ENCODE measurements around the gene SNX7.

Gene SNX7

DNA sequence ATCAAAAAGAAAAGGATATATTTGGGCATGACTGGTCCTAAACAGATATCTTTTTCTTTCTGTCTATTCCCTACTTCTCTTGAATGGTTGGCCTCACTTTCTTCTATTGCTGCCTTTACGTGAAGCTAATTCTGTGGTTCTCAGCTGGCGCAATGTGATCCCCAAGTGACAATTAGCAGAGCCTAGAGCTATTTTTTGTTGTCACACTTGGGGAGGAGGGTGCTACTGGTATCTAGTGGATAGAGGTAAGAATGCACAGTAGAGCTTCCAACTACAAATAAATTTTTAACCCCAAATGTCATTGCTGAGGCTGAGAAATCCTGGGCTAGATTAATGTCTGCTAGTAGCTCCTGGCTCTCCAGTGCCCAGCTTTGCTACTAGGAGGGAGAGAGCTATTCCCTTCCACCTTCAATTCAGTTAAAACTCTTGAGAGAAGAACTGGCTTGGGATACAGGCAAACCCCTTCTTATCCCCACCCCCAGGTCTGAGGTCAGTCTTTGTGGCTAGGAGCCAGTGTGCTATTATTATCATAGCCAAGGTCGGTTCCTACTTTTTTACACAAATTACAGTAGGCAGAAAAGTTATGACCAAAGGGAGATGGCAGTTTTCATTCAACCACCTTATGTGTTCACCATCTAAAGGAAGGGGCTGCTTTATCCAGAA is 102.1 kb downstream of the SNX7 start:
- no peak for TF ChIP-seq ZFP3 (CRISPR knock-in tag; IDR thresholded peaks at IDR 0.05)
- TF ChIP-seq, protein P1, sequence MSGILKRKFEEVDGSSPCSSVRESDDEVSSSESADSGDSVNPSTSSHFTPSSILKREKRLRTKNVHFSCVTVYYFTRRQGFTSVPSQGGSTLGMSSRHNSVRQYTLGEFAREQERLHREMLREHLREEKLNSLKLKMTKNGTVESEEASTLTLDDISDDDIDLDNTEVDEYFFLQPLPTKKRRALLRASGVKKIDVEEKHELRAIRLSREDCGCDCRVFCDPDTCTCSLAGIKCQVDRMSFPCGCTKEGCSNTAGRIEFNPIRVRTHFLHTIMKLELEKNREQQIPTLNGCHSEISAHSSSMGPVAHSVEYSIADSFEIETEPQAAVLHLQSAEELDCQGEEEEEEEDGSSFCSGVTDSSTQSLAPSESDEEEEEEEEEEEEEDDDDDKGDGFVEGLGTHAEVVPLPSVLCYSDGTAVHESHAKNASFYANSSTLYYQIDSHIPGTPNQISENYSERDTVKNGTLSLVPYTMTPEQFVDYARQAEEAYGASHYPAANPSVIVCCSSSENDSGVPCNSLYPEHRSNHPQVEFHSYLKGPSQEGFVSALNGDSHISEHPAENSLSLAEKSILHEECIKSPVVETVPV (CRISPR knock-in tag; IDR thresholded peaks at IDR 0.05): no peak
- no peak for TF ChIP-seq ZNF565 (CRISPR knock-in tag; conservative IDR thresholded peaks at IDR 0.05; ENCODE audit: low read depth)
- TF ChIP-seq PPARA (CRISPR knock-in tag; IDR thresholded peaks at IDR 0.05; ENCODE audit: borderline replicate concordance): no peak
- TF ChIP-seq CSDC2 (CRISPR knock-in tag; IDR thresholded peaks at IDR 0.05): no peak
- TF ChIP-seq TCF4 (CRISPR knock-in tag; IDR thresholded peaks at IDR 0.05; ENCODE audit: borderline replicate concordance): no peak
- TF ChIP-seq ZC3H10 (CRISPR knock-in tag; IDR thresholded peaks at IDR 0.05): no peak
- TF ChIP-seq, protein P2, sequence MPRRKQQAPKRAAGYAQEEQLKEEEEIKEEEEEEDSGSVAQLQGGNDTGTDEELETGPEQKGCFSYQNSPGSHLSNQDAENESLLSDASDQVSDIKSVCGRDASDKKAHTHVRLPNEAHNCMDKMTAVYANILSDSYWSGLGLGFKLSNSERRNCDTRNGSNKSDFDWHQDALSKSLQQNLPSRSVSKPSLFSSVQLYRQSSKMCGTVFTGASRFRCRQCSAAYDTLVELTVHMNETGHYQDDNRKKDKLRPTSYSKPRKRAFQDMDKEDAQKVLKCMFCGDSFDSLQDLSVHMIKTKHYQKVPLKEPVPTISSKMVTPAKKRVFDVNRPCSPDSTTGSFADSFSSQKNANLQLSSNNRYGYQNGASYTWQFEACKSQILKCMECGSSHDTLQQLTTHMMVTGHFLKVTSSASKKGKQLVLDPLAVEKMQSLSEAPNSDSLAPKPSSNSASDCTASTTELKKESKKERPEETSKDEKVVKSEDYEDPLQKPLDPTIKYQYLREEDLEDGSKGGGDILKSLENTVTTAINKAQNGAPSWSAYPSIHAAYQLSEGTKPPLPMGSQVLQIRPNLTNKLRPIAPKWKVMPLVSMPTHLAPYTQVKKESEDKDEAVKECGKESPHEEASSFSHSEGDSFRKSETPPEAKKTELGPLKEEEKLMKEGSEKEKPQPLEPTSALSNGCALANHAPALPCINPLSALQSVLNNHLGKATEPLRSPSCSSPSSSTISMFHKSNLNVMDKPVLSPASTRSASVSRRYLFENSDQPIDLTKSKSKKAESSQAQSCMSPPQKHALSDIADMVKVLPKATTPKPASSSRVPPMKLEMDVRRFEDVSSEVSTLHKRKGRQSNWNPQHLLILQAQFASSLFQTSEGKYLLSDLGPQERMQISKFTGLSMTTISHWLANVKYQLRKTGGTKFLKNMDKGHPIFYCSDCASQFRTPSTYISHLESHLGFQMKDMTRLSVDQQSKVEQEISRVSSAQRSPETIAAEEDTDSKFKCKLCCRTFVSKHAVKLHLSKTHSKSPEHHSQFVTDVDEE (CRISPR knock-in tag; IDR thresholded peaks at IDR 0.05): no peak
- no peak for TF ChIP-seq RARB (CRISPR knock-in tag; IDR thresholded peaks at IDR 0.05)
- no peak for ATAC-seq

DNA sequence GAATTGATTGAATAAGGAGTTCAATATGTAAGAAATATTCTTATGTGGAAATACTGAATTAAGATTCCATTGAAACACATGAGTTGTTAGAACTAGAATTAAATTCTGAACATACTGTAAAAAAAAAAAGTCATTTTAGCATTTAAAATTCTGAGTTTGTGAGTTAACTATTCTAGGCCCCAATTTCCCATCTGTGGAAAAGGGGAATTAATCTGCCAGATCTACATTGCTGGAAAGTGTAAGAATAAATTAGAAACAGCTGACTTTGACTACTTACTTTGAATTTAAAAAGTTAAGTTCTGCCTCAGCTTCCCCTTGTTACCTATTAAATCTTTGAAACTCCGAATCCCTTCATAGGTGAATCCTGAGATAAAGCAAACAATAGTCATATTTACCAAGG is 103.0 kb downstream of the SNX7 start:
- TF ChIP-seq, protein P3, sequence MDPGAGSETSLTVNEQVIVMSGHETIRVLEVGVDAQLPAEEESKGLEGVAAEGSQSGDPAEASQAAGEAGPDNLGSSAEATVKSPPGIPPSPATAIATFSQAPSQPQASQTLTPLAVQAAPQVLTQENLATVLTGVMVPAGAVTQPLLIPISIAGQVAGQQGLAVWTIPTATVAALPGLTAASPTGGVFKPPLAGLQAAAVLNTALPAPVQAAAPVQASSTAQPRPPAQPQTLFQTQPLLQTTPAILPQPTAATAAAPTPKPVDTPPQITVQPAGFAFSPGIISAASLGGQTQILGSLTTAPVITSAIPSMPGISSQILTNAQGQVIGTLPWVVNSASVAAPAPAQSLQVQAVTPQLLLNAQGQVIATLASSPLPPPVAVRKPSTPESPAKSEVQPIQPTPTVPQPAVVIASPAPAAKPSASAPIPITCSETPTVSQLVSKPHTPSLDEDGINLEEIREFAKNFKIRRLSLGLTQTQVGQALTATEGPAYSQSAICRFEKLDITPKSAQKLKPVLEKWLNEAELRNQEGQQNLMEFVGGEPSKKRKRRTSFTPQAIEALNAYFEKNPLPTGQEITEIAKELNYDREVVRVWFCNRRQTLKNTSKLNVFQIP (CRISPR knock-in tag; IDR thresholded peaks at IDR 0.05; ENCODE audit: borderline replicate concordance, low read depth): no peak
- TF ChIP-seq, protein P1 (CRISPR knock-in tag; IDR thresholded peaks at IDR 0.05): no peak
- TF ChIP-seq ZFP3 (CRISPR knock-in tag; IDR thresholded peaks at IDR 0.05) (no peak), ZNF565 (CRISPR knock-in tag; conservative IDR thresholded peaks at IDR 0.05; ENCODE audit: low read depth) (no peak), ARNTL (CRISPR knock-in tag; IDR thresholded peaks at IDR 0.05; ENCODE audit: borderline replicate concordance, low read depth) (no peak), ZNF8 (CRISPR knock-in tag; IDR thresholded peaks at IDR 0.05) (no peak), OSR1 (CRISPR knock-in tag; IDR thresholded peaks at IDR 0.05) (no peak), TOX (CRISPR knock-in tag; IDR thresholded peaks at IDR 0.05; ENCODE audit: borderline replicate concordance) (no peak), BACH2 (CRISPR knock-in tag; IDR thresholded peaks at IDR 0.05; ENCODE audit: borderline replicate concordance) (no peak), SNAI2 (CRISPR knock-in tag; IDR thresholded peaks at IDR 0.05) (no peak), RARB (CRISPR knock-in tag; IDR thresholded peaks at IDR 0.05) (no peak), ZFP30 (CRISPR knock-in tag; IDR thresholded peaks at IDR 0.05) (no peak), ZC3H10 (CRISPR knock-in tag; IDR thresholded peaks at IDR 0.05) (no peak), GLIS3 (CRISPR knock-in tag; IDR thresholded peaks at IDR 0.05) (no peak), TCF4 (CRISPR knock-in tag; IDR thresholded peaks at IDR 0.05; ENCODE audit: borderline replicate concordance) (no peak), ESRRG (CRISPR knock-in tag; IDR thresholded peaks at IDR 0.05) (no peak), CSDC2 (CRISPR knock-in tag; IDR thresholded peaks at IDR 0.05) (no peak)
- TF ChIP-seq, protein P4, sequence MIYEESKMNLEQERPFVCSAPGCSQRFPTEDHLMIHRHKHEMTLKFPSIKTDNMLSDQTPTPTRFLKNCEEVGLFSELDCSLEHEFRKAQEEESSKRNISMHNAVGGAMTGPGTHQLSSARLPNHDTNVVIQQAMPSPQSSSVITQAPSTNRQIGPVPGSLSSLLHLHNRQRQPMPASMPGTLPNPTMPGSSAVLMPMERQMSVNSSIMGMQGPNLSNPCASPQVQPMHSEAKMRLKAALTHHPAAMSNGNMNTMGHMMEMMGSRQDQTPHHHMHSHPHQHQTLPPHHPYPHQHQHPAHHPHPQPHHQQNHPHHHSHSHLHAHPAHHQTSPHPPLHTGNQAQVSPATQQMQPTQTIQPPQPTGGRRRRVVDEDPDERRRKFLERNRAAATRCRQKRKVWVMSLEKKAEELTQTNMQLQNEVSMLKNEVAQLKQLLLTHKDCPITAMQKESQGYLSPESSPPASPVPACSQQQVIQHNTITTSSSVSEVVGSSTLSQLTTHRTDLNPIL (CRISPR knock-in tag; IDR thresholded peaks at IDR 0.05; ENCODE audit: low read depth): no peak
- TF ChIP-seq, protein P5, sequence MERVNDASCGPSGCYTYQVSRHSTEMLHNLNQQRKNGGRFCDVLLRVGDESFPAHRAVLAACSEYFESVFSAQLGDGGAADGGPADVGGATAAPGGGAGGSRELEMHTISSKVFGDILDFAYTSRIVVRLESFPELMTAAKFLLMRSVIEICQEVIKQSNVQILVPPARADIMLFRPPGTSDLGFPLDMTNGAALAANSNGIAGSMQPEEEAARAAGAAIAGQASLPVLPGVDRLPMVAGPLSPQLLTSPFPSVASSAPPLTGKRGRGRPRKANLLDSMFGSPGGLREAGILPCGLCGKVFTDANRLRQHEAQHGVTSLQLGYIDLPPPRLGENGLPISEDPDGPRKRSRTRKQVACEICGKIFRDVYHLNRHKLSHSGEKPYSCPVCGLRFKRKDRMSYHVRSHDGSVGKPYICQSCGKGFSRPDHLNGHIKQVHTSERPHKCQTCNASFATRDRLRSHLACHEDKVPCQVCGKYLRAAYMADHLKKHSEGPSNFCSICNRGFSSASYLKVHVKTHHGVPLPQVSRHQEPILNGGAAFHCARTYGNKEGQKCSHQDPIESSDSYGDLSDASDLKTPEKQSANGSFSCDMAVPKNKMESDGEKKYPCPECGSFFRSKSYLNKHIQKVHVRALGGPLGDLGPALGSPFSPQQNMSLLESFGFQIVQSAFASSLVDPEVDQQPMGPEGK (CRISPR knock-in tag; IDR thresholded peaks at IDR 0.05; ENCODE audit: borderline replicate concordance): no peak
- TF ChIP-seq, protein P2 (CRISPR knock-in tag; IDR thresholded peaks at IDR 0.05): no peak
- no peak for ATAC-seq
